Measurements from ENCODE around the gene RAB31. TPM values are rescaled to one million over a fixed set of nuclear protein-coding genes. Genes with fewer than 3 reads are reported as not detected.

The RAB31 gene
- total RNA-seq, 2 donors from 2014 or later: 1.7 to 6.9 TPM

DNA sequence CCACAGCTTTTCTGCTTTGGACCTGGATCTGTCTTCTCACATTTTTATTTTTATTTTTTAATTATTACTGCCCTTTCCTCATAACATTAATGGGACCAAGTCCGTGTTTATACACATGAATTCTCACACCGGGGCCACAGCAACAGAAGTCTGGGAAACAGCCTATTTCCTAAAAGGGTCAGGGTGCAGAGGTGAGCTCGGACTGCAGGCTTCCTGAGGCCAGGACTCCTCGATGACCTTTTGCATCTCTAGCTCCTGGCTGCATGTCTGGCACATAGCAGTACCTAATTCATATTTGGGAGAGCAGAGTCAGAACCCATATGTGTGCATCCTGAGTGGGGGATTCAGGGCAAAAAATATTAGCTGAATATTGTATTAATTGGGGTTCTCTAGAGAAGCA, 9.6 kb upstream of the RAB31 start:
- no peaks in the 10 kb centered on the region for H3K36me3 Mint-ChIP-seq
- DNase-seq (ENCODE audit: low spot score) (no peak), ATAC-seq (no peak)
- peaks cover under 1 to 12% of the 10 kb centered on the region in 2 donors for H3K27me3 Mint-ChIP-seq
- peak overlapping the region in 1 of 2 donors; percentile 9 for H3K27ac Mint-ChIP-seq
- H3K4me1 Mint-ChIP-seq (ENCODE audit: low read depth in 2 of 2): peaks cover 19 to 20% of the 10 kb centered on the region in 2 donors
- H3K4me3 Mint-ChIP-seq: no peak overlapping the region
- H3K9me3 Mint-ChIP-seq: no peaks in the 10 kb centered on the region

GRCh38 chr18:9700261-9700796, 7.8 kb upstream of the RAB31 start:
- DNase-seq (ENCODE audit: low spot score) (no peak), ATAC-seq (no peak)
- peaks cover 14 to 25% of the 10 kb centered on the region in 2 donors for H3K27me3 Mint-ChIP-seq
- H3K27ac Mint-ChIP-seq: no peak overlapping the region
- H3K36me3 Mint-ChIP-seq: no peaks in the 10 kb centered on the region
- H3K4me1 Mint-ChIP-seq (ENCODE audit: low read depth in 2 of 2): peaks cover 14 to 20% of the 10 kb centered on the region in 2 donors
- H3K4me3 Mint-ChIP-seq: no peak overlapping the region
- H3K9me3 Mint-ChIP-seq: no peaks in the 10 kb centered on the region

- Mint-ChIP-seq H3K27ac (no peak overlapping the region), H3K4me1 (ENCODE audit: low read depth in 2 of 2) (peaks cover 4 to 7% of the 10 kb centered on the region in 2 donors), H3K27me3 (peaks cover 29% of the 10 kb centered on the region in 2 donors), H3K4me3 (no peak overlapping the region), H3K36me3 (no peaks in the 10 kb centered on the region), H3K9me3 (no peaks in the 10 kb centered on the region)
- DNase-seq (ENCODE audit: low spot score) (no peak), ATAC-seq (no peak)
Measured at GRCh38 chr18:9701609-9702349, 6.3 kb upstream of the RAB31 start.

DNA sequence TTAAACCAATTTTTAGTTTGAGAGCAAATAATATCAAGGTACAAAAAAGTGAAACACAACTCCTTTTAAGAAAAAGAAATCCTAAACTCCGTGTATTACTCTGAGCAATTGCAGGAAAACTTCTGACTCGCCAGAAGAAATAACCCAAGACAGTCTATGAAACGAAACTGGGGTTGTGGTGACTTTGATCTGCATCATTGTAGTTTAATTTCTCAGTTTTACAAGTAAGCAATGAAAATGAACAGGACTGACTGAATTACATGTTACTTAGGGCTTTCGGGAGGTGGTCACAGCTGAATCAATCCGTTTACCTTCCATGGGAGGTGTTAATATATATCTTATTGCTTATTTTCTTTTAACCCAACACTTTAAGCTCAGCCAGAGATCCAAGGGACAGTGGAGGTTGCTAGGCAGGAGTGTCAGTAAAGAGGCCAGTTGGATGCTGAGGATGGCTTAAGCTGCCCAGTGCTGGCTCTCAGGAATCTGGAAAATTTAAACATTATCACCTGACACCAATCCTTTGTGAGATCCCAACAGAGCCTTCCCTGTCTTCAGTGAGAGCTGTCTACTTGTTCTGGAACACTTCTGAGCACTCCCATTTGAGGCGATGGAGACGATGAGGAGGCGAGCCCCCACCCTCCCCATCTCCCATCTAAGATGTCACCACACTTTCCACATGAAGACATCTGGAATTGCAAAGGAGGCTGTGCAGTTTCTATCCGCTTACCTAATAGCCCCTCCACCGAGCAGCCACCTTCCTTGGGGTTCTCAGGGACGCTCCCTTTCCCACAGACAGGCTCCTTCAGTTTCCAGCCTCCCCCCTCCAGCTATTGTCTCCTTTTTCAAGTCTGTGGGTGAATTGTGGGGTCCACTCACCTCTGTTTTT, 3.6 kb upstream of the RAB31 start:
- no peak overlapping the region for H3K4me3 Mint-ChIP-seq
- H3K27ac Mint-ChIP-seq: no peak overlapping the region
- peaks cover 34 to 42% of the 10 kb centered on the region in 2 donors for H3K27me3 Mint-ChIP-seq
- H3K9me3 Mint-ChIP-seq: no peaks in the 10 kb centered on the region
- H3K4me1 Mint-ChIP-seq (ENCODE audit: low read depth in 2 of 2): peaks cover 2 to 15% of the 10 kb centered on the region in 2 donors
- peak in 1 of 2 donors; percentile 26 for ATAC-seq
- DNase-seq (ENCODE audit: low spot score): no peak
- no peaks in the 10 kb centered on the region for H3K36me3 Mint-ChIP-seq

DNA sequence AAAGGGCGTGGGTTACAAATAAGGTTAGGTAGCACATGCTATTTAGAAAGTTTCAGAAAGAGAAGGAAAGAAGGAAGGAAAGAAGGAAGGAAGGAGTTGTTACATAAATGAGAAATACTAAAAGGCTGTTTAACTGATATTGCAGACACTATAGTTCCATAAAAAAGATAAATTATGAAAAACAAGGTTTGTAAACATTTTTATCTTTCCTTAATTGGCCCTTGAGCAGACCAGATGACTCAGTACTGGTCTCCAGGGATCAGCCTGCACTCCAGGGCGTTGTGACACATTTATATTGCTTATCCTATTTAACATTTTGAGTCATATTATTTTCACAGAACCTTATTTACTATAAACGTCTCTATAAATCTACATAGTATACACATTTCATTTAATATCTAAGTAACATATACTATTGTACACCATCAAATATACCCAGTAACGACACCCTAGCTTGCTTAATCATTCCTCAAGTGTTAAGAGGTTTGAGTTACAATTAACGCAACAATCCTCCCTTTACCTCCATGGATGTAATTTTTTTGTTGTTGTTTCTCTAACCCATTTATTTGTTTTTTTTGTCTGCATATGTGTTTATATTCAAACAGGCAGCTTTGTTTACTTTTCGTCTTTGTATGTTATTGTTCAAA, 2.8 kb upstream of the RAB31 start:
- Mint-ChIP-seq H3K36me3 (no peaks in the 10 kb centered on the region), H3K27me3 (peaks cover 39 to 50% of the 10 kb centered on the region in 2 donors), H3K9me3 (no peaks in the 10 kb centered on the region), H3K27ac (no peak overlapping the region), H3K4me3 (no peak overlapping the region), H3K4me1 (ENCODE audit: low read depth in 2 of 2) (peaks cover 8 to 23% of the 10 kb centered on the region in 2 donors)
- no peak for ATAC-seq
- DNase-seq (ENCODE audit: low spot score): no peak

GRCh38 chr18:9706081-9706935, 1.8 kb upstream of the RAB31 start:
- Mint-ChIP-seq H3K27ac (no peak overlapping the region), H3K9me3 (no peaks in the 10 kb centered on the region), H3K27me3 (peaks cover 40 to 60% of the 10 kb centered on the region in 2 donors), H3K36me3 (no peaks in the 10 kb centered on the region), H3K4me3 (peak overlapping the region; percentile 2), H3K4me1 (ENCODE audit: low read depth in 2 of 2) (peaks cover 14 to 31% of the 10 kb centered on the region in 2 donors)
- DNase-seq (ENCODE audit: low spot score): no peak
- ATAC-seq: no peak

- Mint-ChIP-seq H3K36me3 (no peaks in the 10 kb centered on the region), H3K27me3 (peaks cover 41 to 72% of the 10 kb centered on the region in 2 donors), H3K27ac (no peak overlapping the region), H3K4me1 (ENCODE audit: low read depth in 2 of 2) (peaks cover 26 to 42% of the 10 kb centered on the region in 2 donors), H3K9me3 (no peaks in the 10 kb centered on the region), H3K4me3 (peak overlapping the region; percentile 58)
- DNase-seq (ENCODE audit: low spot score) (no peak), ATAC-seq (no peak)
Measured at GRCh38 chr18:9707381-9708056, 582 bp upstream of the RAB31 start.

- peak overlapping the region in 1 of 2 donors; percentile 41 for H3K27ac Mint-ChIP-seq
- H3K36me3 Mint-ChIP-seq: no peaks in the 10 kb centered on the region
- peaks cover 46 to 82% of the 10 kb centered on the region in 2 donors for H3K27me3 Mint-ChIP-seq
- peak overlapping the region; percentile 86 for H3K4me3 Mint-ChIP-seq
- H3K4me1 Mint-ChIP-seq (ENCODE audit: low read depth in 2 of 2): peaks cover 28 to 42% of the 10 kb centered on the region in 2 donors
- ATAC-seq (no peak), DNase-seq (ENCODE audit: low spot score) (no peak)
- no peaks in the 10 kb centered on the region for H3K9me3 Mint-ChIP-seq
Measured at GRCh38 chr18:9708434-9709303, 568 bp downstream of the RAB31 start.

DNA sequence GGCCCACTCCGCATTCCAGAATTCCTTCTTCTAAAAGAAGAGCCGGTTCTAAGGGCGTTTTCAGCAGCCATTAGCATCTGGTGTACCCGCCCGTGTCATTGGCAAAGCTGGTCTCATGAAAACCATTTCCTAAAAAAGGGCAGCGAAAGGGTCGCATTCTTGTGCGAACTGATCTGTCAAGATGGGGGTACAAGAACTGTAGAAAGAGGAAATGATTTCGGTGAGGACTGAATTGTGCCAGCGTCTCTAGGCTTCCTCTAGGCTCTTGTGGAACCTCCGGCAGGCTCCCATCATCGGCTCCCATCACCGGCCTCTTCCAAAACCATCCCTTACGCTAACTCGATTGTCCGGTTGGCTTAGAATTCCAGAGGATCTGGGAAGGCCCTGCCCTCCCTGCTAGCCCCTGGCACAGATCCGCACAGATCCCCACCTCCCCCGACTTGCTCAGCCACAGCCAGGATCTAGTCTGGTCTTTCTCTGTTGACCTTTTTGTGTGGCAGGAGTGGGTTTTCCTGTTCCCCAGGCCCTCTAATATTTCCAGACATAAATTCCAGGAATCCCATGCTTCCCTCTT, 1.3 kb downstream of the RAB31 start:
- no peaks in the 10 kb centered on the region for H3K36me3 Mint-ChIP-seq
- peaks cover 28 to 37% of the 10 kb centered on the region in 2 donors for H3K4me1 Mint-ChIP-seq (ENCODE audit: low read depth in 2 of 2)
- peak overlapping the region in 1 of 2 donors; percentile 41 for H3K27ac Mint-ChIP-seq
- H3K27me3 Mint-ChIP-seq: peaks cover 44 to 84% of the 10 kb centered on the region in 2 donors
- DNase-seq (ENCODE audit: low spot score) (no peak), ATAC-seq (no peak)
- H3K4me3 Mint-ChIP-seq: peak overlapping the region; percentile 86
- no peaks in the 10 kb centered on the region for H3K9me3 Mint-ChIP-seq

- H3K27me3 Mint-ChIP-seq: peaks cover 46 to 86% of the 10 kb centered on the region in 2 donors
- H3K4me3 Mint-ChIP-seq: peak overlapping the region; percentile 86
- H3K9me3 Mint-ChIP-seq: no peaks in the 10 kb centered on the region
- ATAC-seq (no peak), DNase-seq (ENCODE audit: low spot score) (no peak)
- H3K27ac Mint-ChIP-seq: peak overlapping the region in 1 of 2 donors; percentile 66
- no peaks in the 10 kb centered on the region for H3K36me3 Mint-ChIP-seq
- H3K4me1 Mint-ChIP-seq (ENCODE audit: low read depth in 2 of 2): peaks cover 28 to 41% of the 10 kb centered on the region in 2 donors
Measured at GRCh38 chr18:9710037-9710436, 1.9 kb downstream of the RAB31 start.

DNA sequence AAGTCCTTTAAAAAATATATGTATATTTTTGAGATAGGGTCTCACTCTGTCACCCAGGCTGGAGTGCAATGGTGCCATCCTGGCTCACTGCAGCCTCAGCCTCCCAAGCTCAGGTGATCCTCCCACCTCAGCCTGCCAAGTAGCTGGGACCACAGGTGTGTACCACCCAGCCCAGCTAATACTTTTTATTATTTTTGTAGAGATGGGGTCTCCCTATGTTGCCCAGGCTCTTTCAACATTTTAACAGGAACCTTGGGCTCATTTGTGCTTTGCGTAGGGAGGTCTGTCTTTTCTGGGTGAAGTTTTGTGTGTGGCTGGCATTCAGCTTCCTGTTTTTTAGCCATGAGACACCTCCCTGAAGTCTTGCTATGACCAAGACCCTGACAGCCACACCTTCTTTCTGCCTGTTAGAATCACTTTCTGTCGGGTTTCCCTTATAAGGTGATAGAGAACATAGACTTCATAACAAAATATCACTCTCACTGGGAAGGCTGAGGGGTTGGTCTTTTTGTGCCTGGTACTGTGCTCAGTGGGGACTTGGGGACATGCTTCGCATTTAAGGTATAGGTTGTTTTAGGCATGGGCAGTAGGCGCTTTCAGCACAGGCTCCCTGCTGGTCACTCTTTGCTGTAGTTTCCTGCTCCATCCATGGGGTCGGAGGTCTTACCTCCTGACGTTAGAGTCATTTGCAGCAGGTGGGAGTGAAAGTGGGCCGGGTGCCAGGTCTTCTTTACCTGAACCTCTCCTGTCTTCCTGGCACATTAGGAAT, 3.4 kb downstream of the RAB31 start:
- H3K27ac Mint-ChIP-seq: no peak overlapping the region
- peak; percentile 75 to 83 for ATAC-seq
- DNase-seq (ENCODE audit: low spot score): no peak
- no peaks in the 10 kb centered on the region for H3K36me3 Mint-ChIP-seq
- no peaks in the 10 kb centered on the region for H3K9me3 Mint-ChIP-seq
- H3K4me1 Mint-ChIP-seq (ENCODE audit: low read depth in 2 of 2): peaks cover 26 to 42% of the 10 kb centered on the region in 2 donors
- peak overlapping the region; percentile 62 for H3K4me3 Mint-ChIP-seq
- H3K27me3 Mint-ChIP-seq: peaks cover 43 to 86% of the 10 kb centered on the region in 2 donors

Data from natural killer cell treated with Interleukin-12 subunit alpha and Interleukin-12 subunit beta and Interleukin-15 and Interleukin-18, amount 100 ng/mL, for 72 hours (primary cell).